IMR-90 (cell line): ENCODE data around the gene HOXA3. TPM values are rescaled to one million over a fixed set of nuclear protein-coding genes. Genes with fewer than 3 reads are reported as not detected.

Source experiments
- CTCF ChIP-seq: conservative IDR thresholded peaks from 2 replicates; pipeline ENCODE4 v1.5.1; 2012; ENCODE audit warnings: mild to moderate bottlenecking, low read depth, low read length, improper control_type of control experiment
- polyA plus RNA-seq, 3 experiments: library from polyadenylated mRNA; depleted of rRNA; stranded (reverse); fragments of >200 nt; gene quantifications; 2 replicates each; pipeline ENCODE4 v1.2.3, GENCODE V29; 2012; ENCODE audit warnings: low replicate concordance in 1 of 3
- total RNA-seq: library from RNA; depleted of rRNA; stranded (reverse); fragments of >200 nt; gene quantifications from 2 replicates; pipeline ENCODE4 v1.2.3, GENCODE V29; 2012

HOXA3 gene
- total and polyA plus RNA-seq, 2 of the 4 experiments (the other 2 are of a cell fraction) = 0.90 to 5.4 TPM

GRCh38 chr7:27143023-27143949 lies 9.1 kb downstream of the HOXA3 start, which contains the start of gene HOXA5 (continued):
- TF ChIP-seq CTCF = peak; percentile 98
